OCI-LY7 (cell line): ENCODE results near the gene LINC01488.

Experiments
- EZH2phosphoT487 ChIP-seq: fragments of 200-600 bp; sonication (generic); IDR thresholded peaks from 2 replicates; pipeline ENCODE4 v1.6.1; 2018; ENCODE audit warnings: low read depth, borderline replicate concordance, mild to moderate bottlenecking, mixed run types, antibody characterized with exemption, low read length, moderate library complexity, mixed read lengths
- TF ChIP-seq, protein P1 (sequence below): fragments of 200-600 bp; sonication (generic); conservative IDR thresholded peaks from 2 replicates; pipeline ENCODE4 v1.5.1; 2014; ENCODE audit warnings: mild to moderate bottlenecking, antibody characterized with exemption, low read length, moderate library complexity, mixed read lengths

DNA sequence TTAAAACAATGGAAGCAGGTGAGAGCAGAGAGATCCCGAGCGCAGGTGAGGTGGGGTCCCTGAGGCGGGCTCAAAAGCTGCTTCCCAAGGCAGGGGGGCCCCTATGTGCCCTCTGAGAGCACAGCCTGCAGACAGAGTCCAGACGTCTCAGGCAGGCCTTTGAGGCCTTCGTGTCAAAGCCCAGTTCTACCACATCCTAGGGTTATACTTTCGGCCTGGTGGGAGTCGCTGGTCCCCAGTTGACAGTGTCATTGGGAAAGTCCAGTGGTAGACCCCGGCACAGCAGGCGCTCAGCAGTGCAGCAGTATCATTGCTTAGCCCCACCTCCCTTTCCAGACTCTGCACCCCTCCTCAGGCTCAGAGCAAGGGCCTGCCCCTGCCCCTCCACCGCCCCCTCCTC, 9.1 kb downstream of the LINC01488 start:
- TF ChIP-seq, protein P1, sequence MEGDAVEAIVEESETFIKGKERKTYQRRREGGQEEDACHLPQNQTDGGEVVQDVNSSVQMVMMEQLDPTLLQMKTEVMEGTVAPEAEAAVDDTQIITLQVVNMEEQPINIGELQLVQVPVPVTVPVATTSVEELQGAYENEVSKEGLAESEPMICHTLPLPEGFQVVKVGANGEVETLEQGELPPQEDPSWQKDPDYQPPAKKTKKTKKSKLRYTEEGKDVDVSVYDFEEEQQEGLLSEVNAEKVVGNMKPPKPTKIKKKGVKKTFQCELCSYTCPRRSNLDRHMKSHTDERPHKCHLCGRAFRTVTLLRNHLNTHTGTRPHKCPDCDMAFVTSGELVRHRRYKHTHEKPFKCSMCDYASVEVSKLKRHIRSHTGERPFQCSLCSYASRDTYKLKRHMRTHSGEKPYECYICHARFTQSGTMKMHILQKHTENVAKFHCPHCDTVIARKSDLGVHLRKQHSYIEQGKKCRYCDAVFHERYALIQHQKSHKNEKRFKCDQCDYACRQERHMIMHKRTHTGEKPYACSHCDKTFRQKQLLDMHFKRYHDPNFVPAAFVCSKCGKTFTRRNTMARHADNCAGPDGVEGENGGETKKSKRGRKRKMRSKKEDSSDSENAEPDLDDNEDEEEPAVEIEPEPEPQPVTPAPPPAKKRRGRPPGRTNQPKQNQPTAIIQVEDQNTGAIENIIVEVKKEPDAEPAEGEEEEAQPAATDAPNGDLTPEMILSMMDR: no peak
- TF ChIP-seq EZH2phosphoT487: no peak
